GM21619 (cell line): ENCODE results near the gene ABITRAM.

Experiments used
- ATAC-seq: cut with Tn5 transposase; IDR thresholded peaks from one replicate; pipeline ENCODE4 v1.9.1; 2021; ENCODE audit not compliant: unreplicated experiment

Gene ABITRAM

GRCh38 chr9:108983885-108984284 is 49.7 kb downstream of the ABITRAM start:
- no peak for ATAC-seq
